H1 (cell line): Measurements from ENCODE around the gene CANT1. TPM values are rescaled to one million over a fixed set of nuclear protein-coding genes. Genes with fewer than 3 reads are reported as not detected.

Experiments
- CTCF ChIA-PET: fragments of 300-600 bp; sonication (Branson Sonifier 250); formaldehyde crosslinking; loops from one replicate; lab custom pipeline; 2021; ENCODE audit not compliant: partially characterized antibody; lab: Charles Lee
- POLR2A ChIA-PET: fragments of 300-600 bp; sonication (Branson Sonifier 250); formaldehyde crosslinking; loops from one replicate; lab custom pipeline; 2021; ENCODE audit warnings: inconsistent platforms; ENCODE audit not compliant: partially characterized antibody; lab: Charles Lee
- DNase-seq, 2 experiments: peaks; one replicate each; pipeline versions ENCODE4 v3.0.0 to v3.0.0-alpha.2; 2010 to 2022; ENCODE audit warnings: low spot score in 2 of 2, low read depth in 1 of 2, mixed read lengths in 1 of 2
- FAIRE-seq: peaks from 2 replicates; lab custom pipeline; 2011; peaks lifted over from hg19 to GRCh38; lab: Jason Lieb, UNC
- H2AFZ ChIP-seq: 2 replicates; pipeline ENCODE4 v1.8.1; 2012; ENCODE audit warnings: low read length, inconsistent platforms
- H2AK5ac ChIP-seq: 2 replicates; pipeline ENCODE4 v1.6.1; 2013; ENCODE audit warnings: low read depth, low read length
- H2BK120ac ChIP-seq: replicated peaks from 2 replicates; pipeline ENCODE3; 2013; ENCODE audit warnings: low read depth, low read length, inconsistent platforms
- H2BK12ac ChIP-seq: 2 replicates; pipeline ENCODE4 v1.6.1; 2013; ENCODE audit warnings: low read depth, low read length
- H2BK15ac ChIP-seq: 2 replicates; pipeline ENCODE4 v1.6.1; 2013; ENCODE audit warnings: low read length
- H2BK20ac ChIP-seq: 2 replicates; pipeline ENCODE4 v1.6.1; 2013; ENCODE audit warnings: low read length
- H2BK5ac ChIP-seq: 2 replicates; pipeline ENCODE4 v1.6.1; 2013; ENCODE audit warnings: low read depth, low read length
- H3K14ac ChIP-seq: 2 replicates; pipeline ENCODE4 v1.6.1; 2013; ENCODE audit warnings: inconsistent platforms; ENCODE audit not compliant: insufficient read length
- H3K18ac ChIP-seq: 2 replicates; pipeline ENCODE4 v1.6.1; 2013; ENCODE audit warnings: low read length; ENCODE audit errors: extremely low read depth
- H3K23ac ChIP-seq: 2 replicates; pipeline ENCODE4 v1.6.1; 2013; ENCODE audit warnings: inconsistent platforms; ENCODE audit not compliant: insufficient read length
- H3K23me2 ChIP-seq: 2 replicates; pipeline ENCODE4 v1.6.1; 2013; ENCODE audit warnings: low read depth, low read length
- H3K27ac ChIP-seq: 2 replicates; pipeline ENCODE4 v1.6.1; 2011; ENCODE audit warnings: low read depth, low read length, inconsistent platforms
- H3K27me3 ChIP-seq, 4 experiments: replicated peaks in 1 of 4; 1 replicate in 1 of 4; 2 replicates in 3 of 4; pipeline versions ENCODE4 v1.6.1 to v1.8.1; 2011 to 2013; ENCODE audit warnings: low read length in 3 of 4, mild to moderate bottlenecking in 3 of 4, inconsistent platforms in 2 of 4, mixed read lengths in 2 of 4, moderate library complexity in 1 of 4; ENCODE audit not compliant: control insufficient read depth in 3 of 4, insufficient read depth in 3 of 4; ENCODE audit errors: extremely low read depth in 1 of 4
- H3K36me3 ChIP-seq, 4 experiments: 2 replicates each; pipeline versions ENCODE4 v1.6.1 to v1.8.1; 2011 to 2013; ENCODE audit warnings: mild to moderate bottlenecking in 4 of 4, low read length in 3 of 4, moderate library complexity in 2 of 4, control low read depth in 1 of 4, inconsistent platforms in 1 of 4; ENCODE audit not compliant: insufficient read depth in 4 of 4, control insufficient read depth in 2 of 4
- H3K4ac ChIP-seq: replicated peaks from 2 replicates; pipeline ENCODE3; 2013; ENCODE audit warnings: low read length, low read depth, mixed read lengths, inconsistent platforms; ENCODE audit not compliant: insufficient read length
- H3K4me1 ChIP-seq, 4 experiments: replicated peaks in 1 of 4; 1 replicate in 1 of 4; 2 replicates in 3 of 4; pipeline versions ENCODE4 v1.6.1 to v1.8.1; 2011 to 2013; ENCODE audit warnings: low read length in 3 of 4, inconsistent platforms in 2 of 4, mixed read lengths in 1 of 4; ENCODE audit not compliant: insufficient read depth in 4 of 4, control insufficient read depth in 3 of 4
- H3K4me2 ChIP-seq, 2 experiments: 2 replicates each; pipeline versions ENCODE4 v1.6.1 to v1.8.1; 2011 to 2013; ENCODE audit warnings: low read depth in 2 of 2, low read length in 2 of 2, control low read depth in 1 of 2, inconsistent platforms in 1 of 2, mild to moderate bottlenecking in 1 of 2; ENCODE audit not compliant: insufficient read depth in 1 of 2
- H3K4me3 ChIP-seq, 4 experiments: fragments of 200-600, 300-600 bp in 1 of 4; sonication (generic), shearing (Covaris generic), sonication (Bioruptor Twin) in 1 of 4; 2 replicates each; pipeline versions ENCODE4 v1.5.1 to v1.8.1; 2011 to 2016; ENCODE audit warnings: low read length in 4 of 4, low read depth in 3 of 4, control low read depth in 2 of 4, inconsistent platforms in 2 of 4, mild to moderate bottlenecking in 2 of 4, mixed read lengths in 1 of 4, moderate library complexity in 1 of 4; ENCODE audit not compliant: insufficient read depth in 2 of 4; ENCODE audit errors: extremely low read depth in 1 of 4
- H3K56ac ChIP-seq: replicated peaks from 2 replicates; pipeline ENCODE3; 2013; ENCODE audit warnings: low read depth, mild to moderate bottlenecking, mixed read lengths, low read length, inconsistent platforms; ENCODE audit not compliant: insufficient read length
- H3K79me1 ChIP-seq: 2 replicates; pipeline ENCODE4 v1.6.1; 2013; ENCODE audit warnings: low read depth, low read length, control low read depth
- H3K79me2 ChIP-seq, 2 experiments: 2 replicates each; pipeline versions ENCODE4 v1.6.1 to v1.8.1; 2012 to 2013; ENCODE audit warnings: low read length in 2 of 2, mild to moderate bottlenecking in 2 of 2, inconsistent platforms in 1 of 2; ENCODE audit not compliant: insufficient read depth in 2 of 2, control insufficient read depth in 1 of 2
- H3K9ac ChIP-seq, 4 experiments: replicated peaks in 1 of 4; 1 replicate in 1 of 4; 2 replicates in 3 of 4; pipeline versions ENCODE4 v1.6.1 to v1.8.1; 2011 to 2013; ENCODE audit warnings: low read depth in 3 of 4, low read length in 3 of 4, control low read depth in 2 of 4, mild to moderate bottlenecking in 2 of 4, moderate library complexity in 2 of 4, inconsistent platforms in 1 of 4; ENCODE audit errors: extremely low read depth in 1 of 4
- H3K9me3 ChIP-seq, 2 experiments: 2 replicates each; pipeline versions ENCODE4 v1.6.1 to v1.8.1; 2012 to 2013; ENCODE audit warnings: mild to moderate bottlenecking in 2 of 2, moderate library complexity in 2 of 2, control low read depth in 1 of 2, inconsistent platforms in 1 of 2, low read depth in 1 of 2, low read length in 1 of 2, mixed read lengths in 1 of 2; ENCODE audit not compliant: insufficient read depth in 2 of 2
- H4K20me1 ChIP-seq, 2 experiments: replicated peaks in 1 of 2; 2 replicates each; pipeline versions ENCODE3 to v1.8.1; 2011 to 2013; ENCODE audit warnings: inconsistent platforms in 2 of 2, low read length in 2 of 2, mild to moderate bottlenecking in 1 of 2; ENCODE audit not compliant: insufficient read depth in 2 of 2, control insufficient read depth in 1 of 2
- H4K5ac ChIP-seq: 2 replicates; pipeline ENCODE4 v1.6.1; 2013; ENCODE audit warnings: low read length, low read depth, mixed read lengths, inconsistent platforms; ENCODE audit not compliant: insufficient read length
- H4K8ac ChIP-seq: 2 replicates; pipeline ENCODE4 v1.8.0; 2013; ENCODE audit warnings: mild to moderate bottlenecking, moderate library complexity, low read length, inconsistent platforms; ENCODE audit not compliant: insufficient read depth; ENCODE audit errors: extremely low read depth
- H4K91ac ChIP-seq: replicated peaks from 2 replicates; pipeline ENCODE3; 2013; ENCODE audit warnings: low read length, mixed read lengths, inconsistent platforms; ENCODE audit not compliant: insufficient read length
- CBX8 ChIP-seq: fragments of 300-800, 300-1000 bp; sonication (generic); IDR thresholded peaks from 2 replicates; pipeline ENCODE4 v1.7.1; 2016; ENCODE audit warnings: low read depth, low read length, borderline replicate concordance
- EGR1 ChIP-seq: IDR thresholded peaks from 2 replicates; pipeline ENCODE4 v1.6.1; 2011; ENCODE audit warnings: low read depth, low read length, borderline replicate concordance
- NANOG ChIP-seq: IDR thresholded peaks from 2 replicates; pipeline ENCODE4 v1.6.1; 2011; ENCODE audit warnings: low read length, low read depth, mild to moderate bottlenecking, inconsistent platforms; ENCODE audit not compliant: insufficient read depth, poor library complexity, severe bottlenecking
- WGBS, 2 experiments: shearing (Covaris generic) in 1 of 2; methylation state at CpG; one replicate each; pipeline versions ENCODE4 v1.1.6 to v1.1.7; 2013 to 2015; ENCODE audit warnings: low lambda C conversion rate in 2 of 2, mixed read lengths in 2 of 2, inconsistent platforms in 1 of 2, low coverage in 1 of 2, missing lambda C conversion rate in 1 of 2; ENCODE audit not compliant: insufficient replicate concordance in 2 of 2, insufficient coverage in 1 of 2, insufficient read length in 1 of 2; ENCODE audit errors: extremely low coverage in 1 of 2, missing lambda C conversion rate in 1 of 2; 5-methylcytosine and 5-hydroxymethylcytosine counted together
- polyA plus RNA-seq, 7 experiments: library from polyadenylated mRNA; depleted of rRNA in 3 of 7; stranded (reverse) in 5 of 7; unstranded in 2 of 7; fragments of >200 nt in 5 of 7; fragments of 200-250 nt in 2 of 7; gene quantifications; 1 replicate in 5 of 7; 2 replicates in 1 of 7; 4 replicates in 1 of 7; pipeline versions ENCODE4 v1.2.1 to v1.2.3, GENCODE V29; 2011 to 2013; ENCODE audit warnings: missing spikeins in 2 of 7, mixed read lengths in 2 of 7
- total RNA-seq: library from RNA; stranded (reverse); fragmentation: NEBNext Ultra II Directional; extraction: Animal tissue kit (Norgen Biotek cat#: 25700); gene quantifications from 2 replicates; pipeline ENCODE4 v1.2.1, GENCODE V29; 2021

Gene CANT1
- total and polyA plus RNA-seq, 2 of the 8 experiments (the other 6 are each of a cell fraction or from before 2014, with no cell fraction given): 23.0 to 32.6 TPM

GRCh38 chr17:79047291-79047920, 37.8 kb upstream of the CANT1 start:
- Histone ChIP-seq H2AFZ (no peak overlapping the region), H3K4me3 (no peak overlapping the region), H3K36me3 (no peaks in the 10 kb centered on the region; a peak in 1 of 8 replicates), H4K91ac (no peak overlapping the region), H2AK5ac (0 out of 2 replicates have a peak overlapping the region, but pooled peaks have one; percentile 24), H3K9ac (no peak overlapping the region), H3K27me3 (peaks cover 0 to 2% (median 0%) of the 10 kb centered on the region in 4 experiments; a peak in 4 of 7 replicates), H3K79me1 (peaks cover 8% of the 10 kb centered on the region), H3K9me3 (no peaks in the 10 kb centered on the region; a peak in 2 of 4 replicates), H3K14ac (no peak overlapping the region), H4K8ac (no peak overlapping the region), H4K20me1 (peaks cover 0 to 11% of the 10 kb centered on the region in 2 experiments), H3K27ac (no peak overlapping the region), H3K23ac (no peak overlapping the region), H2BK5ac (no peak overlapping the region), H3K56ac (no peak overlapping the region), H3K4ac (no peak overlapping the region), H3K4me2 (no peak overlapping the region), H3K23me2 (peaks cover 4% of the 10 kb centered on the region; the same call in 1 of the 2 replicates), H3K4me1 (no peaks in the 10 kb centered on the region), H3K18ac (no peak overlapping the region), H4K5ac (no peak overlapping the region), H2BK12ac (no peak overlapping the region), H2BK20ac (no peak overlapping the region), H2BK120ac (no peak overlapping the region), H3K79me2 (no peaks in the 10 kb centered on the region), H2BK15ac (peak overlapping the region; percentile 92; the same call in 1 of the 2 replicates)
- TF ChIP-seq NANOG (no peak), CBX8 (no peak), EGR1 (no peak)
- no peak for FAIRE-seq
- DNase-seq: no peak
- CTCF ChIA-PET: interaction anchor here (1.1 to 4.7 kb wide), 3 partner anchors 10 to 35 kb away, joined by 3 to 56 read pairs (median 5); no protein-coding TSS in a partner anchor
- WGBS, 2 experiments: 93% methylated on average over 30 of the region's 30 CpGs; no CpG with 5 or more reads in 1 of the 2 experiments
- POLR2A ChIA-PET: no interaction called here
